GM10266 (cell line): ENCODE data around the gene UBIAD1.
"Not testable (repeated sequence)": the region's sequence is repeated elsewhere in the genome, so short reads cannot be mapped to it uniquely, and the experiment has no call there.

Experiments
- DNase-seq: peaks from one replicate; pipeline ENCODE4 v3.0.0; 2012; ENCODE audit errors: extremely low spot score
- CTCF ChIP-seq: IDR thresholded peaks from 2 replicates; pipeline ENCODE4 v1.5.1; 2012; ENCODE audit warnings: mild to moderate bottlenecking, low read depth; ENCODE audit not compliant: control insufficient read depth, insufficient read depth; ENCODE audit errors: missing control alignments

The UBIAD1 gene

GRCh38 chr1:11286735-11287410, 13.9 kb downstream of the UBIAD1 start:
- TF ChIP-seq CTCF: no peak
- no peak for DNase-seq

DNA sequence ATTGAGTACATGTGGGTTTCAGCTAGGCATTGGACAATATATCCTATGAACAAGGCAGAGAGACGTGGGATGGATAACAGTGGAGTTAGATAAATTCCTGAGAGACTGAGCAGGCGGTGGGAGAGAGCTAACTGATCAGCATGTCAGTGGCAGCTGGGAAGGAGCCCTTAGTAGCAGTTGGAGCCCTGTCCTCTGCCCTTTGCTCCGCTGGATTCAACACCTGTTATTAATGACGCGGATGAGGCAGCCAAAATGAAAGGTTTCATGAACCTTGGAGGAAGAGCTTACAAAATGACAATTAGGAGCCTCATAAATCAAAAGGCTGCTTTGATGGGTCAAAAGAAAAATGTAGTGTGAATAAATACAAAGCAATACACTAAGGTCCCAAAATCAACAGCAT, 16.1 kb downstream of the UBIAD1 start:
- no peak for TF ChIP-seq CTCF
- DNase-seq: no peak

DNA sequence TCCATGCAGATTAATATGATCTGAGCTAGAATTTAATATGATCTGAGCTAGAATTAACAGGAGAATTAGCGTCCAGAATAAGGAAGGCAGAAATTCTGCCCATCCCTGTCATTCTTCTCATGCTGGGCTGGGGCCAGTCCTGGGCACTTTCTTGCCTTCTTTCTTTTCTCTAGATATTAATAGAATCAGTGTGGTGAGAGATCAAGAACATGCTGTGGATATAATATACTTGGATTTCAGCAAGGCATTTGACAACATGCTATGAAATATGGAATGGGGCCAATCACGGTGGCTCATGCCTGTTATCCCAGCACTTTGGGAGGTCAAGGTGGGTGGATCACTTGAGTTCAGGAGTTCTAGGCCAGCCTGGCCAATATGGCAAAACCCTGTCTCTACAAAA, 18.1 kb downstream of the UBIAD1 start:
- DNase-seq: no peak
- no peak for TF ChIP-seq CTCF

- no peak for DNase-seq
- no peak for TF ChIP-seq CTCF
Observed at GRCh38 chr1:11293856-11294255, 20.9 kb downstream of the UBIAD1 start.

DNA sequence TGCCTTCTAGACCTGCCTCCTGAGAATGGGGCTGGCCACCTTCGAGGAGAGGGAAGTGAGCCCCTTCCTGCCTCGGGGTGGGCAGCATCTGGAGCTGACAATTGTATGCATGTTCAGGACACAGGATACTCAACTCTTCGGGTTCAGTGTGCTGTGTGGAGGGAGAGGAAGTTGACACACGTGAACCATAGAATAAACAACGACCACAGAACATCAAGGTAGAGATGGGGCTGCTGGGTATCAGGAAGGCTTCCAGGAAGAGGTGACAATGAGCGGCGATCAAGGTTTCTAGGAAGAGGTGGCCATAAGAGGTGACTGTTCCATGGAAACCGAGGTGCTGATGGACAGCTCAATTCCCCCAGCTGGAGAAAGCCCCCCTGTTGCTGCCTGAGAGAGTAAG, 22.0 kb downstream of the UBIAD1 start:
- no peak for DNase-seq
- TF ChIP-seq CTCF: no peak

- TF ChIP-seq CTCF: no peak
- no peak for DNase-seq
Observed at GRCh38 chr1:11295905-11296304, 22.9 kb downstream of the UBIAD1 start.

DNA sequence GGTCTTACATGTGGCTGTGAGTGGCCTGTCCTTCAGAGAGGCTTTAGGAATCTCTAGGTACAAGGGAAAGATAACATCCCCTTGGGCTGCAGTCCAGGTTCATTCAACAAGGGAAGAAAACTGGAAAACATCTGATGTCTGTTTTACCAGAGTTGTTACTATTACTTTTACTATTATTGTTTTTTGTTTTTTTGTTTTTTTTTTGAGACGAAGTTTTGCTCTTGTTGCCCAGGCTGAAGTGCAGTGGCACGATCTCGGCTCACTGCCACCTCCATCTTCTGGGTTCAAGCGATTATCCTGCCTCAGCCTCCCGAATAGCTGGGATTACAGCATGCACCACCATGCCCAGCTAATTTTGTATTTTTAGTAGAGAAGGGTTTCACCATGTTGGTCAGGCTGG, 24.8 kb downstream of the UBIAD1 start:
- DNase-seq: not testable (repeated sequence)
